Sigmoid colon (tissue), 7 donors: ENCODE data around the gene GAL3ST1. TPM values are rescaled to one million over a fixed set of nuclear protein-coding genes. Genes with fewer than 3 reads are reported as not detected.
"Not testable (repeated sequence)": the region's sequence is repeated elsewhere in the genome, so short reads cannot be mapped to it uniquely, and the experiment has no call there.

Experiments used
- DNase-seq: peaks from one replicate; pipeline ENCODE4 v3.0.0-alpha.2; 2019
- H3K27ac ChIP-seq, 4 donors: fragments of 200-600 bp; sonication (generic); one replicate each; pipeline ENCODE4 v1.5.1; 2016 to 2019; ENCODE audit warnings: mild to moderate bottlenecking in 1 of 4
- H3K27me3 ChIP-seq, 3 donors: fragments of 200-600 bp; sonication (generic); one replicate each; pipeline ENCODE4 v1.5.1; 2019; ENCODE audit warnings: mild to moderate bottlenecking in 1 of 3
- H3K36me3 ChIP-seq, 4 donors: fragments of 200-600 bp; sonication (generic); one replicate each; pipeline ENCODE4 v1.5.1; 2016 to 2019
- H3K4me1 ChIP-seq, 4 donors: fragments of 200-600 bp; sonication (generic); one replicate each; pipeline ENCODE4 v1.5.1; 2017 to 2019
- H3K4me3 ChIP-seq, 4 donors: fragments of 200-600 bp; sonication (generic); one replicate each; pipeline ENCODE4 v1.5.1; 2017 to 2019; ENCODE audit warnings: mild to moderate bottlenecking in 2 of 4, moderate library complexity in 1 of 4
- H3K9me3 ChIP-seq, 4 donors: fragments of 200-600 bp in 3 of 4; sonication (generic) in 3 of 4; one replicate each; pipeline versions ENCODE4 v1.5.1 to v1.6.1; 2013 to 2019
- CTCF ChIP-seq, 4 experiments: fragments of 450-650 bp in 3 of 4; fragments of 200-600 bp in 1 of 4; IDR thresholded peaks; one replicate each; pipeline ENCODE4 v1.5.1; 2016 to 2019; ENCODE audit warnings: antibody characterized with exemption in 4 of 4, mild to moderate bottlenecking in 3 of 4, moderate library complexity in 2 of 4
- EP300 ChIP-seq, 4 donors: sonication (generic); formaldehyde crosslinking; IDR thresholded peaks; one replicate each; pipeline ENCODE4 v1.6.1; 2017; ENCODE audit warnings: antibody characterized with exemption in 4 of 4
- POLR2A ChIP-seq, 2 donors: fragments of 450-650 bp; IDR thresholded peaks; one replicate each; pipeline ENCODE4 v1.6.1; 2016; ENCODE audit warnings: antibody characterized with exemption in 2 of 2, mild to moderate bottlenecking in 2 of 2, moderate library complexity in 2 of 2
- POLR2AphosphoS5 ChIP-seq, 4 donors: sonication (generic); formaldehyde crosslinking; IDR thresholded peaks; one replicate each; pipeline ENCODE4 v1.6.1; 2017; ENCODE audit warnings: antibody characterized with exemption in 4 of 4
- WGBS, 2 donors: extraction: QIAGEN DNeasy Blood & Tissue Kit; methylation state at CpG; one replicate each; pipeline ENCODE4 v1.1.7; 2013; 5-methylcytosine and 5-hydroxymethylcytosine counted together
- intact Hi-C: fragments of 100-400 bp; cut with DNase I; formaldehyde crosslinking; loops from one replicate; pipeline ENCODE4 v1.15.1; 2023
- polyA plus RNA-seq, 3 donors: library from polyadenylated mRNA; stranded (reverse); fragments of 200-250 nt; gene quantifications; one replicate each; pipeline ENCODE4 v1.2.3, GENCODE V29; 2013
- total RNA-seq, 4 donors: library from RNA; depleted of rRNA; stranded (reverse); fragments of >200 nt; gene quantifications; one replicate each; pipeline ENCODE4 v1.1.0, GENCODE V29; 2016
- donor health status: healthy with polysubstance abuse.
- donor health status: Bipolar disorder and iron deficiency.
- donor health status: healthy.

The GAL3ST1 gene
- total and polyA plus RNA-seq, 7 donors: 0.68 to 10.2 (median 2.8) TPM

DNA sequence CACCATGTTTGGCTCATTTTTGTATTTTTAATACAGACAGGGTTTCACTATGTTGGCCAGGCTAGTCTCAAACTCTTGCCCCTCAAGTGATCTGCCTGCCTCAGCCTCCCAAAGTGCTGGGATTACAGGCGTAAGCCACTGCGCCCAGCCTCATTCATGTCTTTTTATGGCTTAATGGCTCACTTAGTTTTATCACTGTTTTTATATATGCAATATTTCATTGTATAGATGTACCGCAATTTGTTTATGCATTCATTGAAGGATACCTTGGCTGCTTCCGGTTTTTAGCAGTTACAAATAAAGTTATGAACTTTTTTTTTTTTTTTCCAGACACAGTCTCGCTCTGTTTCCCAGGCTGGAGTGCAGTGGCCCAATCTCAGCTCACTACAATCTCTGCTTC, 27.0 kb upstream of the GAL3ST1 start:
- no peak for DNase-seq
- H3K4me1 ChIP-seq: peaks cover 0 to 13% (median 10%) of the 10 kb centered on the region in 4 donors
- 17 to 65% methylated on average over 5 of the region's 5 CpGs for WGBS, 2 donors
- no peaks in the 10 kb centered on the region for H3K9me3 ChIP-seq
- no peak overlapping the region for H3K27ac ChIP-seq
- no peaks in the 10 kb centered on the region for H3K27me3 ChIP-seq
- TF ChIP-seq EP300 (IDR thresholded peaks at IDR 0.05): no peak
- no peak for TF ChIP-seq CTCF (IDR thresholded peaks at IDR 0.05)
- no peak for TF ChIP-seq POLR2A (IDR thresholded peaks at IDR 0.05)
- no peak for TF ChIP-seq POLR2AphosphoS5 (IDR thresholded peaks at IDR 0.05)
- H3K4me3 ChIP-seq: no peak overlapping the region
- no peaks in the 10 kb centered on the region for H3K36me3 ChIP-seq
- intact Hi-C loops: loop anchor here (10.0 kb wide), 1 partner anchor 177 kb away; the partner anchor contains the start of gene MTFP1

DNA sequence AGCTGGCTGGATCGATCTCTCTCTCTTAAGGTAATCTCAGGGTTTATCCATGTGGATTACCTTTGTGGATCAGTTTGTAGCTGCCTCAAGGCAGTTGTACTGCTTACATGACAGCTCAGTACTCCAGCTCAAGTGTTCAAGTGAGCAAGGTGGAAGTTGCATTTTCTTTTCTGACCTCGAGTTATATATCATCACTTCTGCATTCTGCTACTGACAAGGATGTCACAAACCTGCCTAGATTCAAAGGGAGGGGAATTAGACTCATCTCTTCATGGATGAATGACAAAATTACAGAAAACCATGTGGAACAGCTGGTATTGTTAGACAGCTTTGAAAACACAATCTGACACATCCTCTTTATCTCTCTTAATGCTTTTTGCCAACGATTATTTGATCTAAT, 26.5 kb upstream of the GAL3ST1 start:
- intact Hi-C loops: loop anchor here (10.0 kb wide), 1 partner anchor 176 kb away; the partner anchor contains the start of gene MTFP1
- WGBS, 2 donors: 38 to 54% methylated on average over 3 of the region's 3 CpGs
- Histone ChIP-seq H3K27ac (no peak overlapping the region), H3K36me3 (no peaks in the 10 kb centered on the region), H3K9me3 (no peaks in the 10 kb centered on the region), H3K27me3 (no peaks in the 10 kb centered on the region), H3K4me1 (peaks cover 0 to 8% (median 6%) of the 10 kb centered on the region in 4 donors), H3K4me3 (no peak overlapping the region)
- DNase-seq: no peak
- TF ChIP-seq CTCF (IDR thresholded peaks at IDR 0.05) (no peak), EP300 (IDR thresholded peaks at IDR 0.05) (no peak)

- WGBS, 2 donors: 83 to 93% methylated on average over 3 of the region's 3 CpGs
- intact Hi-C loops: no loop called here
- Histone ChIP-seq H3K4me1 (no peaks in the 10 kb centered on the region), H3K9me3 (no peaks in the 10 kb centered on the region), H3K27me3 (no peaks in the 10 kb centered on the region), H3K27ac (no peak overlapping the region), H3K36me3 (no peaks in the 10 kb centered on the region), H3K4me3 (no peak overlapping the region)
- DNase-seq: no peak
- TF ChIP-seq POLR2A (IDR thresholded peaks at IDR 0.05) (no peak), POLR2AphosphoS5 (IDR thresholded peaks at IDR 0.05) (no peak), CTCF (IDR thresholded peaks at IDR 0.05) (no peak)
These were observed 24.5 kb upstream of the GAL3ST1 start for GRCh38 chr22:30598986-30599385.

- no peak overlapping the region for H3K27ac ChIP-seq
- H3K27me3 ChIP-seq: no peaks in the 10 kb centered on the region
- DNase-seq: no peak
- intact Hi-C loops: no loop called here
- TF ChIP-seq POLR2A (IDR thresholded peaks at IDR 0.05): no peak
- no peak for TF ChIP-seq CTCF (IDR thresholded peaks at IDR 0.05)
- TF ChIP-seq POLR2AphosphoS5 (IDR thresholded peaks at IDR 0.05): no peak
- no peak for TF ChIP-seq EP300 (IDR thresholded peaks at IDR 0.05)
- 91 to 93% methylated on average over 29 of the region's 29 CpGs for WGBS, 2 donors
- no peaks in the 10 kb centered on the region for H3K36me3 ChIP-seq
- H3K4me3 ChIP-seq: no peak overlapping the region
- H3K4me1 ChIP-seq: peaks cover 0 to 5% (median 2%) of the 10 kb centered on the region in 4 donors
- H3K9me3 ChIP-seq: no peaks in the 10 kb centered on the region
These were observed 22.4 kb upstream of the GAL3ST1 start for GRCh38 chr22:30596886-30597285.

GRCh38 chr22:30596199-30596598, 21.7 kb upstream of the GAL3ST1 start:
- TF ChIP-seq POLR2AphosphoS5 (IDR thresholded peaks at IDR 0.05): no peak
- TF ChIP-seq POLR2A (IDR thresholded peaks at IDR 0.05): no peak
- no peak for TF ChIP-seq EP300 (IDR thresholded peaks at IDR 0.05)
- no peak for TF ChIP-seq CTCF (IDR thresholded peaks at IDR 0.05)
- no peak overlapping the region for H3K4me3 ChIP-seq
- peaks cover 0 to 5% (median 4%) of the 10 kb centered on the region in 4 donors for H3K4me1 ChIP-seq
- intact Hi-C loops: no loop called here
- no peaks in the 10 kb centered on the region for H3K9me3 ChIP-seq
- DNase-seq: no peak
- H3K36me3 ChIP-seq: no peaks in the 10 kb centered on the region
- WGBS, 2 donors: 51 to 59% methylated on average over 2 of the region's 2 CpGs
- no peak overlapping the region for H3K27ac ChIP-seq
- H3K27me3 ChIP-seq: no peaks in the 10 kb centered on the region

- H3K27me3 ChIP-seq, H3K9me3 ChIP-seq, DNase-seq, intact Hi-C loops: not testable (repeated sequence)
- H3K4me1 ChIP-seq: peaks cover 0 to 22% (median 19%) of the 10 kb centered on the region in 4 donors
- 24 to 33% methylated on average over 18 of the region's 18 CpGs for WGBS, 2 donors
- peak overlapping the region; percentile 72 to 84 (median 76) for H3K27ac ChIP-seq
- H3K4me3 ChIP-seq: peak overlapping the region; percentile 59 to 77 (median 74)
- peaks cover 11 to 23% (median 20%) of the 10 kb centered on the region in 4 donors for H3K36me3 ChIP-seq
These were observed 17.9 kb upstream of the GAL3ST1 start for GRCh38 chr22:30592360-30592713.
